Measurements from ENCODE around the gene SYTL4.
A peak's percentile ranks its signal among the peaks of the same experiment; 100 is the strongest.

DNA sequence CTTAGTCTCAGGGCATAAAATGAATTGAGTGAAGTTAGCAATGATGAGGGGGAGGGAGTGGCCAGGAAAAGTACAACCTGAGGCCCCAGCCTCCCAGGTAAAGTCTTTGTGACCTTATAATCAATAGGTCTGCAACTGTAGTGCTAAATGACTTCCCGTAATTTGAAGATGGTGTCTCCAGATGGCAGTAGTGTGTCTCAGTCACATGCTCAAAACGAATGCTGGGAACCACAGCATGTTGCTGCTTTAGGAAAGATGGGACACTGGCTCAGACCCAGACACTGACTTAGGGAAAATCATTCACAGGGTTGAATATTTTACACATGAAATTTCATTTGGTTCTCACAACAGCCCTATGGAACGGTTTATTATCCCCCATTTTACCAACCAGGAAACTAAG lies 77.7 kb downstream of the SYTL4 start:
- TF ChIP-seq, protein P1, sequence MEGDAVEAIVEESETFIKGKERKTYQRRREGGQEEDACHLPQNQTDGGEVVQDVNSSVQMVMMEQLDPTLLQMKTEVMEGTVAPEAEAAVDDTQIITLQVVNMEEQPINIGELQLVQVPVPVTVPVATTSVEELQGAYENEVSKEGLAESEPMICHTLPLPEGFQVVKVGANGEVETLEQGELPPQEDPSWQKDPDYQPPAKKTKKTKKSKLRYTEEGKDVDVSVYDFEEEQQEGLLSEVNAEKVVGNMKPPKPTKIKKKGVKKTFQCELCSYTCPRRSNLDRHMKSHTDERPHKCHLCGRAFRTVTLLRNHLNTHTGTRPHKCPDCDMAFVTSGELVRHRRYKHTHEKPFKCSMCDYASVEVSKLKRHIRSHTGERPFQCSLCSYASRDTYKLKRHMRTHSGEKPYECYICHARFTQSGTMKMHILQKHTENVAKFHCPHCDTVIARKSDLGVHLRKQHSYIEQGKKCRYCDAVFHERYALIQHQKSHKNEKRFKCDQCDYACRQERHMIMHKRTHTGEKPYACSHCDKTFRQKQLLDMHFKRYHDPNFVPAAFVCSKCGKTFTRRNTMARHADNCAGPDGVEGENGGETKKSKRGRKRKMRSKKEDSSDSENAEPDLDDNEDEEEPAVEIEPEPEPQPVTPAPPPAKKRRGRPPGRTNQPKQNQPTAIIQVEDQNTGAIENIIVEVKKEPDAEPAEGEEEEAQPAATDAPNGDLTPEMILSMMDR (conservative IDR thresholded peaks at IDR 0.05; ENCODE audit: low read length): peak; percentile 57
- TF ChIP-seq EZH2phosphoT487 (IDR thresholded peaks at IDR 0.05; ENCODE audit: borderline replicate concordance, low read depth, low read length): no peak

Measured in OCI-LY7 (cell line).